Measurements from ENCODE around the gene ARF3.
A peak's percentile ranks its signal among the peaks of the same experiment; 100 is the strongest.

ARF3 gene

DNA sequence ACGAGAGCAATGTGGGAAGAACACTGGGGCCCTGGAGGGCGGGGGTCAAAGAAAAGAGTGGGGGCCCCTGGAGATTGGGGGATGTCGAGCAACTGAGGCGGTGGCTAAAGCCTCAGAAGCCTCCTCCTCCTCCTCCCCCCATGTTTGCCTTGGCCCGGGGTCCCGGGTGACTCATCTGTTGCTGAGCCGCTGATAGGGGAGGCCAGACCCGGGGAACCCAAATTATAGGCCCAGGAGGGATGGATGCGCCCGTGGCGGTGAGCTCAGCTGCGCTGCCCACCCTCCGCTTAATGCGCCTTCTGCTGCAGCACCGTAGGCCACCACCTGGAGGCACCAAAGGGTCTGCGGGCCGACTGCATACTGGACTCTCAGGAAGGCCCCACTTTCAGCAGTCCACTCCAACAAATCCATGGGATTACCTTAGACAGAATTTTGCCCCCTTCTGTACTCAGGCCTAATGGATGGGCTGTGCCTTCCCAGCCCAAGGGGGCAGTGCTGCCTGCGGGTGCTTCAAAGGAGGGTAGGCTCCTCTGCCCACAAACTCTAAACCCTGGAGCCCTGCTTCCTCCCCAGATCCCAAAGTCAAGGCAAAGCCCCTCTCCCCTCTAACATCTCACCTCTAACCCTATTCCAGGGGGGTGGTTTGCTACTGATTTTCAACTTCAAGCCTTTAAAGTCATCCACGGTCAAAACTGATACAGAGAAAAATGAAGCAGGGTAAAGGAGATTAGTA is 16.8 kb upstream of the ARF3 start:
- peaks cover 71% of the 10 kb centered on the region for H3K4me1 Mint-ChIP-seq
- no peak overlapping the region for H3K27ac Mint-ChIP-seq
- DNase-seq: peak in 1 of 2 donors; percentile 49
- H3K4me3 Mint-ChIP-seq: no peak overlapping the region
- no peak for ATAC-seq
- H3K9me3 Mint-ChIP-seq: no peaks in the 10 kb centered on the region
- peaks cover 82% of the 10 kb centered on the region for H3K27me3 Mint-ChIP-seq

DNA sequence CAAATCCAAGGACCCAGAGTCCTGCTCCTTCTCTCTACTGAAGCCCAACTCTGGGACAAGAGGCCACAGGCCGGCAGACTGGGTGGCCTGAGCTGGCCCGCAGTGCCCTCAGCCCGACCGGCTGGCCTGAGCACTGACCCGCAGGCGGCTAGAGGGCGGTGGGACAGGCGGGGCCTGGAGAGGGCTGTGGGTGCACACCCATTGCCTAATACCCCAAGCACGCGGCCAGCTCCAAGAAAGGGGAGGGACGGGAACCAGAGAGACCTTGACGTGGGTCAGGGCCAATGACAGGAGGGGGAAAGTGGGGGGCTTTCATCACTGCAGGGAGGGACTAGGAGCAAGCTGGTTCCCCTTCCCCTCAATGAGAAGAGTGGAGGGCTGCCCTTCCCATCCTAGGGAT is 16.2 kb upstream of the ARF3 start:
- Mint-ChIP-seq H3K9me3 (no peaks in the 10 kb centered on the region), H3K27me3 (peaks cover 82% of the 10 kb centered on the region), H3K27ac (no peak overlapping the region), H3K4me1 (peaks cover 71% of the 10 kb centered on the region), H3K4me3 (no peak overlapping the region)
- DNase-seq (no peak), ATAC-seq (no peak)

DNA sequence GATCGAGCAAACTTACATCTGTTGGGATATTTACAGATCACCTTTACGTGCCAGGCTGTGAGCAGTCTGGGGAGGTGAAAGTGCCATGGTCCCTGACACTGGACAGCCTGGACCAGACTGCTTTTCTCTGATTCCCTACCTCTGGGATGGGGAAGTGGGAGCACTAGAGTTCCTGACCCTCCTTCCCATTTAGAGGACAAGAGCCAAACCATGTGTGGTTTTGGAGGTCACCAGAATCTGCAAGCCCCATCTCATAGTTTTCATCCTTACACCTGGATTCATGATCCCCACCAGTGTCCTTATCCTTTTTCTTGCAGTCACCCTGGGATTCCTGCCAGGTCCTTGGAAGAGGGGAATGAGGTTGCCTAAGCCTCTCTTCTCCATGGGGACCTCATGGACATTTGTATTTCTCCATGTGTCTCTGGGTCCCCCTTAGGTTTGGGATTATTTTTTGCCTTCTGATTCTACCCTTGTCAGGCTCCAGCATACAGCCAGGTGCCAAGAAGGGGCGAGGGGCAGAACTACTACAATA is 15.7 kb upstream of the ARF3 start:
- H3K4me1 Mint-ChIP-seq: peaks cover 74% of the 10 kb centered on the region
- peaks cover 83% of the 10 kb centered on the region for H3K27me3 Mint-ChIP-seq

DNA sequence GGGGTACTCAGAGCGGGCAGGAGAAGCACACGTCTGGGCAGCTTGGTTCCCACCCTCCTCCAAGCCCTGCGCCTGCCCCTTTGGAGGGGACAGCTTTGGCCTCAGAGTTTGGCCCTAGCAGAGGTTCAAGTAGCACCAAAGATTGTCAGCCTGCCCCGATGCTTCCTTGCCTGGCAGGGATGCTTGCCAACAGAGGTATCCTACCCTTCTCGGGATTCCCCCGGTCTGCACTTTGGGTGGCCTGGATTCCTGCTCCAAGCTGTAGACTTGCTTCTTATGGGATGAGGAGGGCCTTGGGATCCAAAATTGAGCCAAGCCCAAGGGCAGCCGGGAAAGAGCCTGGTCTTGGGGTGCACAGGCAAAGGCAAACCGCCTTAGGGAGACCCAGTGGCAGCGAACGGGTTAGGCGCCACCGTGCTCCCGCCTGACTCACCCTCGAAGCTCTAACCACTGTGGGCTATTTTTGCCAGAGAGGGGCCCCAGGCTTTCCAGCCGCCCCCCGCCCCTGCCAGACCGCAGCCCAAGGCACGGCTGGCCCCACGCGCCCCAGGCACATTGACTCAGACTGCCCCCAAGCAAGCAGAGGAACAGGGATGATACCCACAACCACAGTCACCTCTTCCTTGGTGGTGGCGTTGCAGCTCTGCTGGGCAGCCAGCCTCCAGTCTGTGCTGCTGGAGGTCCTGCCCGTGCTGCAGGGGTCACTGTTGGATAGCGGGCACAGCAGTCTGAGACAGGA is 15.1 kb upstream of the ARF3 start:
- peaks cover 83% of the 10 kb centered on the region for H3K27me3 Mint-ChIP-seq
- peaks cover 68% of the 10 kb centered on the region for H3K4me1 Mint-ChIP-seq
- DNase-seq (peak in 1 of 2 donors; percentile 77), ATAC-seq (peak; percentile 66)
- peak overlapping the region; percentile 67 to 92 for H3K4me3 Mint-ChIP-seq
- no peaks in the 10 kb centered on the region for H3K9me3 Mint-ChIP-seq
- no peak overlapping the region for H3K27ac Mint-ChIP-seq

More for the DNA sequence above, 15.7 kb upstream of the ARF3 start:
- ATAC-seq (no peak), DNase-seq (no peak)
- H3K27ac Mint-ChIP-seq: no peak overlapping the region
- no peak overlapping the region for H3K4me3 Mint-ChIP-seq
- no peaks in the 10 kb centered on the region for H3K9me3 Mint-ChIP-seq

DNA sequence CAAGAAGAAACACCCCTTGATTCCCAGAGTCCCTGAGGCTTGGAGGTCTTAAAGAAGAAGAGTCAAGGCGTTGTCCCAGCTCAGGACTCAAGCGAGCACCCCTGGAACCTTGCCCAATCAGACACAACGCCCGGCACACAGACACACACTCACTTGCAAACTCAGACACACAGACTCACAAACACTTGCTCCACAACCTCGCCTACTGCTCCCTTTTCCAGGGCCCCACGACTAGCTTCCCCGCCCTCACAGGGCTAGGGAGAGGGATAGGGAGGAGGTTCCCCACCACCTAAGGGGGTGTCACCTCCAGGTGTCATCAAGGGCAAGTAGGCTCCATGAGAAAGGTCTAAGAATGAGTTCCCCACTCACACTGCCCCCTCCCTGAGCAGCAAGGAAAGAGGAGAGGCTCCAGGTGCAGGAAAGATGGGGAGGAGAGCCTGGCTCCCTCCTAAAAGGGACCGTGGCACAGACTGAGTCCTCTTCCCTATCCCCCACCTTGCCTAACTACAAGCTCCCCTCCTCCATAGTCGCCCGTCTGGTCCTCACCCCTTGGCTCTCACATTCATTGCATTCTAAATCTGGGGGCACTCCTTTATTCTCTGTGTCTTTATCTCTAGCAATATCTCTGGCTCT is 13.5 kb upstream of the ARF3 start:
- Mint-ChIP-seq H3K4me3 (peak overlapping the region; percentile 45 to 92), H3K27me3 (peaks cover 78% of the 10 kb centered on the region), H3K27ac (no peak overlapping the region), H3K9me3 (no peaks in the 10 kb centered on the region), H3K4me1 (peaks cover 65% of the 10 kb centered on the region)
- ATAC-seq (no peak), DNase-seq (no peak)

DNA sequence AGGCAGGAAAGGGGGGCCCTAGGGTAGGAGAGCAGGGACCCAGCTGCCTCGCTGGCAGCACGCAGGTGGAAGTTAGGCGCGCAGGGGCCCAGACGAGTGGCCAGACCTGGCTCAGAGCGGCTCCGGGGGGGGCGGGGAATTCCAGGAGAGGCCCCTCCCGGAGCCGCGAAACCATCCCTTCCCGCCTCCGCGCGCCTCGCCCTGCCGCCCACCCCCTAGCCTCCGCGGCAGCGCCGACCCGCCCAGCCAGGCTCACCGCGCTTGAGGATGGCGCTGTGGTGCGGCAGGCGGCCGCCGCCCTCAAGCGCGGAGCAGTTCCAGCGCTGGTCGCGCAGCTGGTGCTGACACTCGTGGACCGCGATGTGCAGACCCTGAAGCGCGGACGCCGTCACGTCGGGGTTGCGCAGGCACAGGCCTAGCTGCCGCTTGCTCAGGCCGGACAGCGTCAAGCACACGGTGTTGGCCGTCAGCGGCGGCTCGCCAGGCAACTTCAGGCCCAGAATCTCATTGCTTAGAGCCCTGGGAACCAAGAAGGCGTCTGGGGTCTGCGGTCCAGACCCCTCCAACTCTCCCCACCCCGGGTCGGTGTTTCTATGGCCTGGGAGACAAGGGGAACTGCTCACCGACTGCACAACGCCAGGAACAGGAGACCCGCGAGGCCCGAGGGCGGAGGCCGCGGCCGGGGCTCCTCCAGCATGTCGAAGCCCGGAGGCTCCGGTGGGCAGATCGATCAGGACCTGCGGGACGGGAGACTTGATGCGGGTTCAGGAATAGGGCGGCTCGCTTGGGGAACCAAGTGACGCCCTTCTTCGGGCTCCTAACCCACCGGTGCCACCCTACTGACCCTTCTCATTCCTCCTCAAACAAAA is 12.8 kb upstream of the ARF3 start:
- no peak overlapping the region for H3K27ac Mint-ChIP-seq
- peak overlapping the region; percentile 30 to 76 for H3K4me3 Mint-ChIP-seq
- no peak for DNase-seq
- peak; percentile 36 for ATAC-seq
- peaks cover 80% of the 10 kb centered on the region for H3K27me3 Mint-ChIP-seq
- no peaks in the 10 kb centered on the region for H3K9me3 Mint-ChIP-seq
- peaks cover 71% of the 10 kb centered on the region for H3K4me1 Mint-ChIP-seq

DNA sequence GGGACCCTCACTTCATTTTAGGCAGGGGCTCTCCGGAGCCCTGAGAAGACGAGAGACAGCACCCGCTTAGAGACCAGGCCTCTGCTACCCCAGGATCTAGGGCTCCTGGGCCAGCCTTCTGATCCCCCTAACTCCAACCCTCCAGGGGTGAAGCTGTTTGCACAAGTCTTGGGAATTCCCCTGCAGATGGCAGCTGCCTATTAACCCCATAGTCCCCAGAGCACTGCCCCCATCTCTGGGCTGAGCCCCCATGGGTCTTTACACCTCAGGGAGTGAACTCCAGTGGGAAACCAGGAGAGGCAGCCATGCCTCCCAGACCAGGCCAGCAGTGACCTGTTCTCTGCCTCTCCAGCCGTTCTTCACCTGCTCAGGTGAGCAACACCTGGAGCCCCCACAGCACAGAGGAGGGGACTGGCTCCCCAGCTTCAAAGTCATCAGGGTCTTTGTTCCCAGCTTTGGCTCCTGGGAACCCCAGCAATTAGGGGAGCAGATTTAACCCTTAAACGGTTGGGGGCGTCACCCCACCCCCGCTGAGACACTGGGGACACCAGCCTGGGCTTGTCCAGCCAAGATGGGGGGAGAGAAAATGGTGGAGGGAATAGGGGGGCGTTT is 12.0 kb upstream of the ARF3 start:
- ATAC-seq: no peak
- Mint-ChIP-seq H3K27me3 (peaks cover 72% of the 10 kb centered on the region), H3K4me3 (peak overlapping the region; percentile 30 to 76), H3K27ac (no peak overlapping the region), H3K9me3 (no peaks in the 10 kb centered on the region), H3K4me1 (peaks cover 71% of the 10 kb centered on the region)
- DNase-seq: no peak

DNA sequence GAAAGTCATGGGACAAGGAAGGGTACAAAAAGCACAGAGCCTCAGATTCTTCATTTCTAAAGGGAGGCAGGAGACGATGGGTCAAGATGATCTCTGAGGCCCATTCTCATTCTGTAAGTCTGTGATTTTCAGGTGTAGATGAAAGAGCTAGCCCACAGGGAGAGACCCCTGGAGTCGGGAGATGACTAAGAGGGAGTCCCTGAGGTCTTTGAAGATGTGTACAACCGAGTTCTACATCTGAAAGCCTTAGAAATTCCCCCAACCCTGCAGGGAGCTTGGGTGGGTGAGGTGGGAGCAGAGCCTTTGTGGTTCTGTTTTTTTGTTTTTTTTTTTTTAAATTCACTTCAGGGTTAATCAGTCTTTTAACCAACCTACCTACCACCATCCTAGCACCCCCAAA is 11.2 kb upstream of the ARF3 start:
- Mint-ChIP-seq H3K27me3 (peaks cover 64% of the 10 kb centered on the region), H3K4me1 (peaks cover 66% of the 10 kb centered on the region), H3K9me3 (no peaks in the 10 kb centered on the region), H3K27ac (no peak overlapping the region), H3K4me3 (no peak overlapping the region)
- ATAC-seq (no peak), DNase-seq (no peak)

DNA sequence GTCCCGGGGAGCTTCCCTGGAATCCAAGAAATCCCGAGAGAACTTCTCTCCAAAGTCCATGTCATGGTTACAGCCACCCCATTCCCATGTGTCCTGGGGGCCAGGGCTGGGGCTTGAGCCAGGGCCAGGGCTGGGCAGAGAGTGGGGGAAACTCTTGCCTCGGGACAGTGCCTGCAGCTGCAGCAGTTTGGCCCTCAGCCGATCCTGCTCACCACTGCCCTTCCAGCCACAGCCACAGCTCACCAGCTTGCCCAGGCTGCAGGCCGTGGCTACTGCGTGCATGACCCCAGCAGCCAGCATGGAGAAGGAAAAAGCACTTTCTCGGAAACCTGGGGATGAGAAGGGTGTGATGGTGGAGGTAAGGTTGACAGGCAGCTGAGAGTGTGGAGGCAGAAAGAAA is 10.7 kb upstream of the ARF3 start:
- no peak overlapping the region for H3K4me3 Mint-ChIP-seq
- ATAC-seq (no peak), DNase-seq (no peak)
- no peaks in the 10 kb centered on the region for H3K9me3 Mint-ChIP-seq
- no peak overlapping the region for H3K27ac Mint-ChIP-seq
- H3K4me1 Mint-ChIP-seq: peaks cover 61% of the 10 kb centered on the region
- peaks cover 59% of the 10 kb centered on the region for H3K27me3 Mint-ChIP-seq

DNA sequence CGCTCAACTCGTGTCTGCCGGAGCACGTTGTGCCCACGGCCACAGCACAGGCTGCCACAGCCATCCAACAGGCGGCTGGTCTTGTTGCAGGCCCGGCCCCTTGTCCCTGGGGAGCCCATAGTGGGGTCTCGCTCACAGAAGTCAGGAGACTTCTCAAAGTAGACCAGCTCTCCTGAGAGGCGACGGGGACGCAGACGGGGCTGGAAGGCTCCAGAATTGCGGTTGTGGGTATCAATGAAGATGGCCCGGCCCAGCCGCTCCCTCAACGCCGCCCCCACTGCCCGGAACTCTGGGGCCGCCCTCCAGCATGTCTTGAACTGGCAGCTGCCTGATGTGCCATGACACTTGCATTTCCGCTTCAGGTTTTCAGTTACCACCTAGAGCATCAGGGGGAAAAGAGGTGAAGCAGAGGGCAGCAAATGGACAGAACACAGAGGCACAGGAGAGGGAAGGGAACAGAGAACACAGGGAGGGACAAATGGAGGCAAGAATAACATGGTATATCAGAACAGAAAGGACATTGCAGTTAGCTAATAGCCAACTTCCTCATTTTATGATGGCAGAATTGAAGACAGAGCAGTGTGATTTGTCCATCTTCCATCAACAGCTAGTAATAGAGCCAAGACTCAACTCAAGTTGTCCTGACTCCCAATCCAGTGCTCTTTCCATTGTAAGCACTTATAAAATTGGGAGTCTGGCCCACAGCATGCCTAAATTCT is 9.0 kb upstream of the ARF3 start:
- Mint-ChIP-seq H3K27me3 (peaks cover 44% of the 10 kb centered on the region), H3K4me3 (no peak overlapping the region), H3K4me1 (peaks cover 44% of the 10 kb centered on the region), H3K9me3 (no peaks in the 10 kb centered on the region), H3K27ac (no peak overlapping the region)
- ATAC-seq: no peak
- DNase-seq: no peak

DNA sequence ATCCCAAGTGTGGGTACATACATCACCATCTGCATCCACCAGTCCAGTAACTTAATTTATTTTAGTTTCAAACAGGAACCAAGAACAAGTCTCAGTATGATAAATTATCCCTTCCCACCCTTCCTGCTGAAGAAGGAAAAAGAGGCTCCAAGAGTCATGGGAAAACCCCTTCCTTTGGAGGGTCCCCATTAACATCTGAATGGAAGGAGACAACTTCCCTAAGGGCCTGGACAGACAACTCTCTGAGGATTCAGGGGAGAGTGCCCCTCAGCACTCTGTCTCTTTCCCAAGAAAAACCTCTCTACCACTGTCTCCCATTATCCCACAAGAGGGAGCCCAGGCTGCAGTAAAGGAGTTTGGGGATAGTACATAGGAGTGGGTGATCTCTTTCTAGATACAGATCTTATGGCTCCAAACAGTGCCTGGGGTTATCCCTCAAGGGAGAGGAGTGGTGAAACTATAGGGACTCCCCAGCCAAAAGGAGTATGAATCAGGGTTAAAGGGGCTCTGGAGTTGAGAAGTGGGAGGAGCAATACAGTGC is 8.1 kb upstream of the ARF3 start:
- DNase-seq (no peak), ATAC-seq (peak; percentile 62)
- Mint-ChIP-seq H3K4me1 (peaks cover 35% of the 10 kb centered on the region), H3K4me3 (no peak overlapping the region), H3K27ac (no peak overlapping the region), H3K9me3 (no peaks in the 10 kb centered on the region), H3K27me3 (peaks cover 44% of the 10 kb centered on the region)

DNA sequence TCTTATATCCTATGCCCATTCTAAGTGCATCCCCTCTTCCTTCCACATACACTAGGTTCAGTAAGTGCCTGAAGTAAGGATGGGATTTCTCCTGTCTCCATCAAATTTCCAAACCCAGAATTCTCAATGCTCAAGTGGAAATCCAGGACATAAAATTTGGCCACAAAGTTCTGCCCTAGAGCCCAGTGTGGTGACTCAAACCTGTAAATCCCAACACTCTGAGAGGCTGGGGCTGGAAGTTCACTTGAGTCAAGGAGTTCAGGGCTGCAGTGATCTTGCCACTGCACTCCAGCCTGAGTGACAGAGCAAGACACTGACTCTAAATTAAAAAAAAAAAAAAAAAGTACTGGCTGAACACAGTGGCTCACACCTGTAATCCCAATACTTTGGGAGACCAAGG is 4.5 kb upstream of the ARF3 start:
- H3K4me3 Mint-ChIP-seq: no peak overlapping the region
- no peak overlapping the region for H3K27ac Mint-ChIP-seq
- DNase-seq: no peak
- no peak for ATAC-seq
- H3K27me3 Mint-ChIP-seq: peaks cover 40% of the 10 kb centered on the region
- H3K4me1 Mint-ChIP-seq: peaks cover 25% of the 10 kb centered on the region
- no peaks in the 10 kb centered on the region for H3K9me3 Mint-ChIP-seq

DNA sequence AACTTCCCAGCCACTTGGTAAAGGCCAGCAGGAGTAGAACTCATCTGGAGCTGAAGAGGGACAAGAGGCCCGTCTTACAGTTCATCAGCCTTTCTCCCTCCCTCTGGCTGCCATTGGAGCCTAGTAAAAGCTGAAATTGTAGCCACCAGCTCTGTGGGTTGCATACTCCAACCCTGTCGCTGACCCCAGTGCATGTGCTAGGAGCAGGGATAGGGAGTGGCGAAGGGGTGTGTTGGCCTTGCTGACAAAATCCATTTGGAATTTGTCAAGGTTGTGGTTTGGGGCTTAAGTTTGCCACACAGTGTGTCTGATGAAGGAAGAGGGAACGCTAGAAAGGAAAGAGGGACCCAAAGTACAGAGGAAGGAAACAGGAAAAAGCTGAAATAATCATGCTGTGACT is 4.0 kb upstream of the ARF3 start:
- no peak overlapping the region for H3K27ac Mint-ChIP-seq
- H3K4me1 Mint-ChIP-seq: peaks cover 30% of the 10 kb centered on the region
- H3K9me3 Mint-ChIP-seq: no peaks in the 10 kb centered on the region
- DNase-seq: no peak
- no peak overlapping the region for H3K4me3 Mint-ChIP-seq
- peaks cover 38% of the 10 kb centered on the region for H3K27me3 Mint-ChIP-seq
- no peak for ATAC-seq

DNA sequence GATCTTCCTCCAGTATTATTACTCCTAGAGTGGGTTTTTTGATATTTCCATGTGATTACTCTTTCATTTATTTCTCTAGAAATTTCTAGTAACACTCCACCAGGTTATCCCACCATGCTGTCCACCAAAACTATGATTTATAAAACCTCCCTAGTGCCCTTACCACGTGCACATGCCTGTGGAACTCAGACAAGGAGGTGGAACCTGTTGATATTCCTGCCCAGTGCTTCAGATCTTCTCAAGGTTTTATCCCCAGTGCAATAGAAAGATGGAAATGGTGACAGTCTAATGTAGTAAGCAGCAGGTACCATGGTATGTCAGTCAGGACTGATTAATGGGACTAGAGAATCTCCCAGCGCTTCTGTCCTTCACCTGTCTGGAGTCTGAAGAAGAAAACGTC is 3.5 kb upstream of the ARF3 start:
- ATAC-seq (no peak), DNase-seq (no peak)
- Mint-ChIP-seq H3K9me3 (no peaks in the 10 kb centered on the region), H3K4me3 (no peak overlapping the region), H3K4me1 (peaks cover 30% of the 10 kb centered on the region), H3K27ac (no peak overlapping the region), H3K27me3 (peaks cover 33% of the 10 kb centered on the region)

Measured in stimulated activated naive CD8-positive, alpha-beta T cell treated with anti-CD3 and anti-CD28 coated beads, Interleukin-15, amount 100 ng/mL, for 72 hours (primary cell).